A673 (cell line): Measurements from ENCODE around the gene SBSN.

Experiments
- CTCF ChIP-seq: fragments of 300-800, 200-600 bp; sonication (generic); conservative IDR thresholded peaks from 2 replicates; pipeline ENCODE4 v1.5.1; 2017; ENCODE audit warnings: low read depth, mild to moderate bottlenecking, antibody characterized with exemption, low read length, moderate library complexity, mixed read lengths
- EZH2 ChIP-seq: fragments of 200-600 bp; sonication (generic); IDR thresholded peaks from 2 replicates; pipeline ENCODE4 v1.6.1; 2017; ENCODE audit warnings: borderline replicate concordance, low read depth, mild to moderate bottlenecking, mixed read lengths, antibody characterized with exemption, low read length; ENCODE audit not compliant: poor library complexity, severe bottlenecking

- TF ChIP-seq CTCF (no peak), EZH2 (no peak)
Measured at GRCh38 chr19:35540356-35540927, 12.3 kb upstream of the SBSN start.
